ENCODE data around the gene FANCF. TPM values are rescaled to one million over a fixed set of nuclear protein-coding genes. Genes with fewer than 3 reads are reported as not detected.

FANCF gene
- polyA plus RNA-seq: 1 to 10 TPM; 3.7 to 4.6 TPM

- no peaks in the 10 kb centered on the region for H3K9me3 ChIP-seq (ENCODE audit: control insufficient read depth in 2 of 2, insufficient read depth in 1 of 2, low read depth in 1 of 2, low read length in 1 of 2)
- H3K4me3 ChIP-seq (ENCODE audit: low read depth in 1 of 2, low read length in 2 of 2): peak within 1 kb of the TSS; percentile 94 to 97
- H3K4me1 ChIP-seq (ENCODE audit: control insufficient read depth in 2 of 2, insufficient read depth in 2 of 2, low read length in 1 of 2): peaks cover 0 to 3% of the 10 kb centered on the region in 2 donors
- H3K36me3 ChIP-seq (ENCODE audit: control insufficient read depth in 2 of 2, insufficient read depth in 2 of 2, low read length in 1 of 2): no peaks in the 10 kb centered on the region
- H3K27ac ChIP-seq (ENCODE audit: low read depth in 2 of 2, low read length in 1 of 2): peak within 1 kb of the TSS; percentile 96 to 97
- H3K27me3 ChIP-seq (ENCODE audit: control insufficient read depth in 1 of 2, insufficient read depth in 2 of 2, low read length in 2 of 2): no peaks in the 10 kb centered on the region
- 1% methylated on average over 55 of the region's 55 CpGs for WGBS, 2 donors
These were observed at the start of gene FANCF for GRCh38 chr11:22625448-22626287. FANCF (minus strand) TSS chr11:22625823; CDS start chr11:22625810, 13 bp downstream.

- Histone ChIP-seq H3K27ac (ENCODE audit: low read depth in 2 of 2, low read length in 1 of 2) (no peak overlapping the region), H3K9me3 (ENCODE audit: control insufficient read depth in 2 of 2, insufficient read depth in 1 of 2, low read depth in 1 of 2, low read length in 1 of 2) (no peaks in the 10 kb centered on the region), H3K36me3 (ENCODE audit: control insufficient read depth in 2 of 2, insufficient read depth in 2 of 2, low read length in 1 of 2) (no peaks in the 10 kb centered on the region), H3K27me3 (ENCODE audit: control insufficient read depth in 1 of 2, insufficient read depth in 2 of 2, low read length in 2 of 2) (no peaks in the 10 kb centered on the region), H3K4me3 (ENCODE audit: low read depth in 1 of 2, low read length in 2 of 2) (no peak overlapping the region), H3K4me1 (ENCODE audit: control insufficient read depth in 2 of 2, insufficient read depth in 2 of 2, low read length in 1 of 2) (no peaks in the 10 kb centered on the region)
- WGBS, 2 donors: 50 to 61% methylated on average over 4 of the region's 4 CpGs
These were observed 49.1 kb upstream of the FANCF start for GRCh38 chr11:22674470-22675439.

GRCh38 chr11:22671751-22672150, 46.1 kb upstream of the FANCF start:
- Histone ChIP-seq H3K27me3 (ENCODE audit: control insufficient read depth in 1 of 2, insufficient read depth in 2 of 2, low read length in 2 of 2) (peaks cover 0 to 2% of the 10 kb centered on the region in 2 donors), H3K4me3 (ENCODE audit: low read depth in 1 of 2, low read length in 2 of 2) (no peak overlapping the region), H3K36me3 (ENCODE audit: control insufficient read depth in 2 of 2, insufficient read depth in 2 of 2, low read length in 1 of 2) (no peaks in the 10 kb centered on the region), H3K27ac (ENCODE audit: low read depth in 2 of 2, low read length in 1 of 2) (no peak overlapping the region), H3K4me1 (ENCODE audit: control insufficient read depth in 2 of 2, insufficient read depth in 2 of 2, low read length in 1 of 2) (peaks cover 0 to 1% of the 10 kb centered on the region in 2 donors), H3K9me3 (ENCODE audit: control insufficient read depth in 2 of 2, insufficient read depth in 1 of 2, low read depth in 1 of 2, low read length in 1 of 2) (no peaks in the 10 kb centered on the region)
- 41 to 45% methylated on average over 2 of the region's 2 CpGs for WGBS, 2 donors

GRCh38 chr11:22670830-22671229, 45.2 kb upstream of the FANCF start:
- WGBS, 2 donors: 65 to 77% methylated on average over 1 of the region's 1 CpG
- H3K36me3 ChIP-seq (ENCODE audit: control insufficient read depth in 2 of 2, insufficient read depth in 2 of 2, low read length in 1 of 2): no peaks in the 10 kb centered on the region
- H3K27ac ChIP-seq (ENCODE audit: low read depth in 2 of 2, low read length in 1 of 2): no peak overlapping the region
- no peaks in the 10 kb centered on the region for H3K9me3 ChIP-seq (ENCODE audit: control insufficient read depth in 2 of 2, insufficient read depth in 1 of 2, low read depth in 1 of 2, low read length in 1 of 2)
- H3K4me3 ChIP-seq (ENCODE audit: low read depth in 1 of 2, low read length in 2 of 2): no peak overlapping the region
- H3K27me3 ChIP-seq (ENCODE audit: control insufficient read depth in 1 of 2, insufficient read depth in 2 of 2, low read length in 2 of 2): peaks cover 0 to 4% of the 10 kb centered on the region in 2 donors
- peaks cover 2 to 3% of the 10 kb centered on the region in 2 donors for H3K4me1 ChIP-seq (ENCODE audit: control insufficient read depth in 2 of 2, insufficient read depth in 2 of 2, low read length in 1 of 2)

GRCh38 chr11:22669368-22669767, 43.7 kb upstream of the FANCF start:
- Histone ChIP-seq H3K9me3 (ENCODE audit: control insufficient read depth in 2 of 2, insufficient read depth in 1 of 2, low read depth in 1 of 2, low read length in 1 of 2) (no peaks in the 10 kb centered on the region), H3K4me1 (ENCODE audit: control insufficient read depth in 2 of 2, insufficient read depth in 2 of 2, low read length in 1 of 2) (peaks cover 2 to 3% of the 10 kb centered on the region in 2 donors), H3K27ac (ENCODE audit: low read depth in 2 of 2, low read length in 1 of 2) (no peak overlapping the region), H3K36me3 (ENCODE audit: control insufficient read depth in 2 of 2, insufficient read depth in 2 of 2, low read length in 1 of 2) (no peaks in the 10 kb centered on the region), H3K4me3 (ENCODE audit: low read depth in 1 of 2, low read length in 2 of 2) (no peak overlapping the region), H3K27me3 (ENCODE audit: control insufficient read depth in 1 of 2, insufficient read depth in 2 of 2, low read length in 2 of 2) (peaks cover 0 to 4% of the 10 kb centered on the region in 2 donors)
- WGBS, 2 donors: 93 to 96% methylated on average over 2 of the region's 2 CpGs

GRCh38 chr11:22668005-22668796, 42.6 kb upstream of the FANCF start:
- H3K36me3 ChIP-seq (ENCODE audit: control insufficient read depth in 2 of 2, insufficient read depth in 2 of 2, low read length in 1 of 2): no peaks in the 10 kb centered on the region
- 57 to 64% methylated on average over 3 of the region's 3 CpGs for WGBS, 2 donors
- no peaks in the 10 kb centered on the region for H3K9me3 ChIP-seq (ENCODE audit: control insufficient read depth in 2 of 2, insufficient read depth in 1 of 2, low read depth in 1 of 2, low read length in 1 of 2)
- H3K4me3 ChIP-seq (ENCODE audit: low read depth in 1 of 2, low read length in 2 of 2): no peak overlapping the region
- peaks cover 2 to 3% of the 10 kb centered on the region in 2 donors for H3K4me1 ChIP-seq (ENCODE audit: control insufficient read depth in 2 of 2, insufficient read depth in 2 of 2, low read length in 1 of 2)
- H3K27me3 ChIP-seq (ENCODE audit: control insufficient read depth in 1 of 2, insufficient read depth in 2 of 2, low read length in 2 of 2): peaks cover 0 to 4% of the 10 kb centered on the region in 2 donors
- H3K27ac ChIP-seq (ENCODE audit: low read depth in 2 of 2, low read length in 1 of 2): no peak overlapping the region

GRCh38 chr11:22666688-22667439, 41.2 kb upstream of the FANCF start:
- H3K4me3 ChIP-seq (ENCODE audit: low read depth in 1 of 2, low read length in 2 of 2): peak overlapping the region; percentile 39 to 56
- WGBS, 2 donors: 3 to 4% methylated on average over 40 of the region's 40 CpGs
- H3K36me3 ChIP-seq (ENCODE audit: control insufficient read depth in 2 of 2, insufficient read depth in 2 of 2, low read length in 1 of 2): no peaks in the 10 kb centered on the region
- peaks cover 2 to 3% of the 10 kb centered on the region in 2 donors for H3K4me1 ChIP-seq (ENCODE audit: control insufficient read depth in 2 of 2, insufficient read depth in 2 of 2, low read length in 1 of 2)
- peaks cover 0 to 4% of the 10 kb centered on the region in 2 donors for H3K27me3 ChIP-seq (ENCODE audit: control insufficient read depth in 1 of 2, insufficient read depth in 2 of 2, low read length in 2 of 2)
- H3K9me3 ChIP-seq (ENCODE audit: control insufficient read depth in 2 of 2, insufficient read depth in 1 of 2, low read depth in 1 of 2, low read length in 1 of 2): no peaks in the 10 kb centered on the region
- H3K27ac ChIP-seq (ENCODE audit: low read depth in 2 of 2, low read length in 1 of 2): no peak overlapping the region

GRCh38 chr11:22666325-22666687, 40.7 kb upstream of the FANCF start, which contains the start of gene GAS2:
GAS2 (plus strand) TSS chr11:22666611; CDS start chr11:22674870, 8,259 bp downstream.
- Histone ChIP-seq H3K27me3 (ENCODE audit: control insufficient read depth in 1 of 2, insufficient read depth in 2 of 2, low read length in 2 of 2) (peaks cover 0 to 4% of the 10 kb centered on the region in 2 donors), H3K9me3 (ENCODE audit: control insufficient read depth in 2 of 2, insufficient read depth in 1 of 2, low read depth in 1 of 2, low read length in 1 of 2) (no peaks in the 10 kb centered on the region), H3K27ac (ENCODE audit: low read depth in 2 of 2, low read length in 1 of 2) (no peak within 1 kb of the TSS), H3K4me1 (ENCODE audit: control insufficient read depth in 2 of 2, insufficient read depth in 2 of 2, low read length in 1 of 2) (peaks cover 2 to 3% of the 10 kb centered on the region in 2 donors), H3K36me3 (ENCODE audit: control insufficient read depth in 2 of 2, insufficient read depth in 2 of 2, low read length in 1 of 2) (no peaks in the 10 kb centered on the region), H3K4me3 (ENCODE audit: low read depth in 1 of 2, low read length in 2 of 2) (peak within 1 kb of the TSS; percentile 39 to 56)
- 5 to 7% methylated on average over 8 of the region's 8 CpGs for WGBS, 2 donors
